Activated T-cell treated with anti-CD3 and anti-CD28 coated beads for 4 hours (primary cell): ENCODE data around the gene EXOC6B.

ENCODE experiments used
- DNase-seq: peaks from one replicate; pipeline ENCODE4 v3.0.0-alpha.2; 2020

EXOC6B gene

GRCh38 chr2:72154386-72154975 is 671.4 kb downstream of the EXOC6B start:
- no peak for DNase-seq

- no peak for DNase-seq
These were observed 671.9 kb downstream of the EXOC6B start for GRCh38 chr2:72153924-72154323.

- no peak for DNase-seq
These were observed 672.6 kb downstream of the EXOC6B start for GRCh38 chr2:72153026-72153791.

- DNase-seq, result no peak
These were observed 674.9 kb downstream of the EXOC6B start for GRCh38 chr2:72150861-72151356.

GRCh38 chr2:72150157-72150860 is 675.5 kb downstream of the EXOC6B start:
- peak; percentile 54 for DNase-seq

GRCh38 chr2:72149556-72150156 is 676.2 kb downstream of the EXOC6B start:
- no peak for DNase-seq

GRCh38 chr2:72148837-72149555 is 676.8 kb downstream of the EXOC6B start:
- no peak for DNase-seq

GRCh38 chr2:72148003-72148836 is 677.6 kb downstream of the EXOC6B start:
- no peak for DNase-seq

- DNase-seq, result no peak
These were observed 678.4 kb downstream of the EXOC6B start, which contains the start of gene CYP26B1 for GRCh38 chr2:72147303-72147971. CYP26B1 (minus strand) TSS chr2:72147862; CDS start chr2:72147834, 28 bp downstream.

GRCh38 chr2:72146347-72147302 is 679.2 kb downstream of the EXOC6B start:
- no peak for DNase-seq

GRCh38 chr2:72145658-72146329 is 680.0 kb downstream of the EXOC6B start:
- DNase-seq, result no peak

GRCh38 chr2:72145289-72145657 is 680.6 kb downstream of the EXOC6B start:
- DNase-seq, result no peak

- DNase-seq, result no peak
These were observed 681.1 kb downstream of the EXOC6B start for GRCh38 chr2:72144632-72145288.

- no peak for DNase-seq
These were observed 681.6 kb downstream of the EXOC6B start for GRCh38 chr2:72144274-72144631.

- DNase-seq, result no peak
These were observed 682.2 kb downstream of the EXOC6B start for GRCh38 chr2:72143441-72144273.

GRCh38 chr2:72142570-72143440 is 683.0 kb downstream of the EXOC6B start:
- no peak for DNase-seq
